ENCODE data around the gene TRAK2.

- TF ChIP-seq TARDBP (IDR thresholded peaks at IDR 0.05): no peak
- no peak for TF ChIP-seq ARNT (IDR thresholded peaks at IDR 0.05)
- TF ChIP-seq SP1 (IDR thresholded peaks at IDR 0.05): no peak
- no peak for TF ChIP-seq FOXM1 (IDR thresholded peaks at IDR 0.05; ENCODE audit: borderline replicate concordance)
- no peak for TF ChIP-seq SUZ12 (IDR thresholded peaks at IDR 0.05)
- no peak for TF ChIP-seq ZNF384 (IDR thresholded peaks at IDR 0.05)
- TF ChIP-seq ELF4 (IDR thresholded peaks at IDR 0.05): no peak
- no peak for TF ChIP-seq CTBP1 (IDR thresholded peaks at IDR 0.05; ENCODE audit: borderline replicate concordance)
- no peak for TF ChIP-seq BHLHE40 (IDR thresholded peaks at IDR 0.05; ENCODE audit: borderline replicate concordance)
- no peak for TF ChIP-seq LEF1 (IDR thresholded peaks at IDR 0.05; ENCODE audit: borderline replicate concordance)
- TF ChIP-seq HDGF (IDR thresholded peaks at IDR 0.05; ENCODE audit: borderline replicate concordance): no peak
Observed at GRCh38 chr2:201465524-201465971, 14.3 kb upstream of the TRAK2 start.

All from HEK293T (cell line).